DOHH2 (cell line): ENCODE measurements around the gene ODF2L.

Experiments used
- H3F3A ChIP-seq: fragments of 200-600 bp; sonication (generic), shearing (Covaris generic); 2 replicates; pipeline ENCODE4 v1.6.0; 2016; ENCODE audit warnings: antibody characterized with exemption, mild to moderate bottlenecking; ENCODE audit not compliant: control insufficient read depth, insufficient read depth
- H3K27ac ChIP-seq: fragments of 200-600 bp; sonication (generic); 2 replicates; pipeline ENCODE4 v1.5.1; 2014; ENCODE audit warnings: low read depth, mild to moderate bottlenecking, low read length, moderate library complexity
- H3K27me3 ChIP-seq: fragments of 200-600 bp; sonication (generic); 2 replicates; pipeline ENCODE4 v1.6.1; 2014; ENCODE audit warnings: mild to moderate bottlenecking, low read length, mixed read lengths; ENCODE audit not compliant: control insufficient read depth
- H3K36me3 ChIP-seq: fragments of 200-600 bp; sonication (generic); 2 replicates; pipeline ENCODE4 v1.6.1; 2014; ENCODE audit warnings: mild to moderate bottlenecking, low read length, moderate library complexity, mixed read lengths; ENCODE audit not compliant: control insufficient read depth
- H3K4me1 ChIP-seq: fragments of 200-600 bp; sonication (generic); 2 replicates; pipeline ENCODE4 v1.6.1; 2014; ENCODE audit warnings: mild to moderate bottlenecking, low read length, mixed read lengths; ENCODE audit not compliant: control insufficient read depth
- H3K4me2 ChIP-seq: fragments of 200-600 bp; sonication (generic); 2 replicates; pipeline ENCODE4 v1.6.0; 2014; ENCODE audit warnings: mild to moderate bottlenecking, low read length, moderate library complexity
- H3K4me3 ChIP-seq: fragments of 200-600 bp; sonication (generic); 2 replicates; pipeline ENCODE4 v1.5.1; 2014; ENCODE audit warnings: mild to moderate bottlenecking, low read length, mixed read lengths
- H3K79me2 ChIP-seq: fragments of 200-600 bp; sonication (generic); 2 replicates; pipeline ENCODE4 v1.6.1; 2014; ENCODE audit warnings: mild to moderate bottlenecking, low read length, mixed read lengths; ENCODE audit not compliant: control insufficient read depth
- H3K9me2 ChIP-seq: fragments of 200-600 bp; sonication (generic); replicated peaks from 2 replicates; pipeline ENCODE4 v1.6.1; 2014; ENCODE audit warnings: mild to moderate bottlenecking, low read length, mixed read lengths; ENCODE audit not compliant: control insufficient read depth
- H3K9me3 ChIP-seq: fragments of 200-600 bp; sonication (generic); 2 replicates; pipeline ENCODE4 v1.6.1; 2014; ENCODE audit warnings: antibody characterized with exemption, low read length, mixed read lengths; ENCODE audit not compliant: control insufficient read depth, insufficient read depth
- H4K20me1 ChIP-seq: fragments of 200-600 bp; sonication (generic); 2 replicates; pipeline ENCODE4 v1.6.0; 2014; ENCODE audit warnings: low read depth, mild to moderate bottlenecking, antibody characterized with exemption, low read length, moderate library complexity; ENCODE audit not compliant: control insufficient read depth, insufficient read depth
- EZH2phosphoT487 ChIP-seq: fragments of 200-600 bp; sonication (generic); IDR thresholded peaks from 2 replicates; pipeline ENCODE4 v1.6.1; 2017; ENCODE audit warnings: borderline replicate concordance, mild to moderate bottlenecking, antibody characterized with exemption, low read length, moderate library complexity, mixed read lengths
- TF ChIP-seq, protein P1 (sequence below): fragments of 200-600 bp; sonication (generic); IDR thresholded peaks from one replicate; pipeline ENCODE4 v1.5.1; 2014; ENCODE audit warnings: antibody characterized with exemption, mild to moderate bottlenecking, low read depth, low read length; ENCODE audit not compliant: poor library complexity, severe bottlenecking

The ODF2L gene

DNA sequence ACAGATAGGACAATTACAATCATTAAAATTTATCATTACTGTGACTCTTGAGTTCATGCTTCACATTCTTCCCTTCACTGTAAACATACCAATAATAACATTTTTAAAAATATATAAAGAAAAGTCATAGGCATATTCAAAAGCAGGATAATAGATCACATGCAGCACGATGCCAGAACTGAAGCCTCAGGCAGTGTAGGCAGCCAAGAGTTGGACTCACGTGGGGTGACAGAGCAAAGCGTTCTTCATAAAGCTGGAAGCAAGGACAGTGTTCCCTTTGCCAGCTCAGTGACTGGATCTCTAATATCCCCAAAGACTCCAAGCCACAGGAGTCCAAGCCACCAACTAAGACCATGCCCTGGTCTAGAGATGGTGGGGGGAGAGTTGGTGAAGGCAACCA, 77.7 kb downstream of the ODF2L start:
- Histone ChIP-seq H4K20me1 (no peaks in the 10 kb centered on the region), H3K27ac (no peak overlapping the region), H3K9me2 (no peaks in the 10 kb centered on the region), H3K27me3 (no peaks in the 10 kb centered on the region), H3K9me3 (no peaks in the 10 kb centered on the region), H3K4me2 (no peak overlapping the region), H3K4me3 (no peak overlapping the region), H3K79me2 (no peaks in the 10 kb centered on the region), H3K36me3 (no peaks in the 10 kb centered on the region), H3K4me1 (no peaks in the 10 kb centered on the region), H3F3A (no peaks in the 10 kb centered on the region)
- TF ChIP-seq, protein P1, sequence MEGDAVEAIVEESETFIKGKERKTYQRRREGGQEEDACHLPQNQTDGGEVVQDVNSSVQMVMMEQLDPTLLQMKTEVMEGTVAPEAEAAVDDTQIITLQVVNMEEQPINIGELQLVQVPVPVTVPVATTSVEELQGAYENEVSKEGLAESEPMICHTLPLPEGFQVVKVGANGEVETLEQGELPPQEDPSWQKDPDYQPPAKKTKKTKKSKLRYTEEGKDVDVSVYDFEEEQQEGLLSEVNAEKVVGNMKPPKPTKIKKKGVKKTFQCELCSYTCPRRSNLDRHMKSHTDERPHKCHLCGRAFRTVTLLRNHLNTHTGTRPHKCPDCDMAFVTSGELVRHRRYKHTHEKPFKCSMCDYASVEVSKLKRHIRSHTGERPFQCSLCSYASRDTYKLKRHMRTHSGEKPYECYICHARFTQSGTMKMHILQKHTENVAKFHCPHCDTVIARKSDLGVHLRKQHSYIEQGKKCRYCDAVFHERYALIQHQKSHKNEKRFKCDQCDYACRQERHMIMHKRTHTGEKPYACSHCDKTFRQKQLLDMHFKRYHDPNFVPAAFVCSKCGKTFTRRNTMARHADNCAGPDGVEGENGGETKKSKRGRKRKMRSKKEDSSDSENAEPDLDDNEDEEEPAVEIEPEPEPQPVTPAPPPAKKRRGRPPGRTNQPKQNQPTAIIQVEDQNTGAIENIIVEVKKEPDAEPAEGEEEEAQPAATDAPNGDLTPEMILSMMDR: no peak
- no peak for TF ChIP-seq EZH2phosphoT487

DNA sequence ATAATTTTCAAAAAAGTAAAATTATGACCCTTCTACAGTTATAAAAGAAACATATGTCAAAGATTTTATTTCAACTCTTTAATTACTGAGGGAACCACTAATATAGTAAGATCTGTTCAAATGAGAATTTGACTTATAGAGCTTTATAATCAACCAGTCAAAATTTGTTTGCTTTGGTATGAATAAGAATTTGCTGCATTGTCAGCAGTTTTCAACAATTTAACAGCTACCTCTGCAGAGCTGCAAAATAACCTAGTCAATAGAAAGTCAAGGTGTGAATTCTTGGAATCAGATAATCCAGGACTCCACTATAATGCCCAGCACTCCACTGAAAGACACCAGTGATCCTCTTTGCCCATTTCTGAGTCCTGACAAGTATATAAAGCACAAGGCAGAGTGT, 78.2 kb downstream of the ODF2L start:
- Histone ChIP-seq H4K20me1 (no peaks in the 10 kb centered on the region), H3K36me3 (no peaks in the 10 kb centered on the region), H3K27me3 (no peaks in the 10 kb centered on the region), H3K9me2 (no peaks in the 10 kb centered on the region), H3K4me1 (no peaks in the 10 kb centered on the region), H3K27ac (no peak overlapping the region), H3K79me2 (no peaks in the 10 kb centered on the region), H3K4me2 (no peak overlapping the region), H3F3A (no peaks in the 10 kb centered on the region), H3K9me3 (no peaks in the 10 kb centered on the region), H3K4me3 (no peak overlapping the region)
- TF ChIP-seq EZH2phosphoT487: no peak
- TF ChIP-seq, protein P1: no peak

DNA sequence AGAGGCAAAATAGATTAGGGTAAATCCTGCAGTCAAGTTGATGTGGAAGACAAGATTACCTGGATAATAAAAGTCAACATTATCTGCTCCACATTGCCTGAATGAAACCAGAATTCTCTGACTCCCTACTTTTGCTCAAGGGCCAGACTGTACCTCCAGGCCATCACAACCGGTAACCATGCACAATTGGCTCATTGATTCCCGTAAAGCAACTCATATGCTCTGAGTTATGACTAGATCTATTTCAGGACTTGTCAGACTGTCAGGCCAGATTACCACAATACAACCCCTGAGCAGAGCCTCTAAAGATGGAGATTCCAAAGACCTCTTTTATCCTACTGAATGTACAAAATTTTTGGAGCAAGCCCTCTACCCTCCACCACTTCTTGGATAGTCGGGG, 90.4 kb downstream of the ODF2L start:
- H3K4me2 ChIP-seq: no peak overlapping the region
- no peaks in the 10 kb centered on the region for H3K27me3 ChIP-seq
- no peaks in the 10 kb centered on the region for H3K9me3 ChIP-seq
- no peaks in the 10 kb centered on the region for H3K9me2 ChIP-seq
- no peaks in the 10 kb centered on the region for H3F3A ChIP-seq
- no peaks in the 10 kb centered on the region for H3K79me2 ChIP-seq
- no peak overlapping the region for H3K27ac ChIP-seq
- H3K4me3 ChIP-seq: no peak overlapping the region
- no peaks in the 10 kb centered on the region for H3K36me3 ChIP-seq
- no peaks in the 10 kb centered on the region for H3K4me1 ChIP-seq
- H4K20me1 ChIP-seq: no peaks in the 10 kb centered on the region
- TF ChIP-seq EZH2phosphoT487: no peak
- TF ChIP-seq, protein P1: no peak
